ENCODE results near the gene VPS35.

- no peak for TF ChIP-seq MAX (IDR thresholded peaks at IDR 0.05)
- TF ChIP-seq CTCF (IDR thresholded peaks at IDR 0.05), result no peak
- no peak for TF ChIP-seq MYC (IDR thresholded peaks at IDR 0.05; ENCODE audit: borderline replicate concordance, low read length)
- TF ChIP-seq MAFK (IDR thresholded peaks at IDR 0.05; ENCODE audit: partially characterized antibody), result no peak
- TF ChIP-seq RAD21 (conservative IDR thresholded peaks at IDR 0.05 in 1 of 2, IDR thresholded peaks at IDR 0.05 in 1 of 2), result no peak
- TF ChIP-seq GATA3 (IDR thresholded peaks at IDR 0.05; ENCODE audit: borderline replicate concordance), result no peak
- no peak for TF ChIP-seq HMGXB4 (CRISPR knock-in tag; IDR thresholded peaks at IDR 0.05; ENCODE audit: borderline replicate concordance)
Observed at GRCh38 chr16:46638947-46639925, 49.7 kb downstream of the VPS35 start.

Measured in A549 (cell line).